Tibial nerve (tissue), 4 donors: ENCODE data around the gene SPI1. TPM values are rescaled to one million over a fixed set of nuclear protein-coding genes. Genes with fewer than 3 reads are reported as not detected.
A peak's percentile ranks its signal among the peaks of the same experiment; 100 is the strongest.

Source experiments
- DNase-seq, 2 donors: peaks; one replicate each; pipeline ENCODE4 v3.0.0-alpha.2; 2019; ENCODE audit warnings: low spot score in 2 of 2
- H3K27ac ChIP-seq, 4 donors: fragments of 200-600 bp; sonication (generic) in 3 of 4; one replicate each; pipeline ENCODE4 v1.5.1; 2017 to 2019; ENCODE audit warnings: mild to moderate bottlenecking in 1 of 4
- H3K27me3 ChIP-seq, 2 donors: fragments of 200-600 bp; sonication (generic) in 1 of 2; one replicate each; pipeline versions ENCODE4 v1.5.1 to v1.6.0; 2017 to 2019
- H3K36me3 ChIP-seq, 3 donors: fragments of 200-600 bp; sonication (generic); one replicate each; pipeline ENCODE4 v1.5.1; 2018 to 2019
- H3K4me1 ChIP-seq, 4 donors: fragments of 200-600 bp; sonication (generic) in 3 of 4; one replicate each; pipeline ENCODE4 v1.5.1; 2017 to 2019
- H3K4me3 ChIP-seq, 4 donors: fragments of 200-600 bp; sonication (generic) in 3 of 4; one replicate each; pipeline ENCODE4 v1.5.1; 2017 to 2019; ENCODE audit warnings: mild to moderate bottlenecking in 1 of 4, moderate library complexity in 1 of 4
- H3K9me3 ChIP-seq, 4 donors: fragments of 200-600 bp; sonication (generic) in 3 of 4; one replicate each; pipeline ENCODE4 v1.5.1; 2017 to 2019
- EP300 ChIP-seq, 2 donors: sonication (generic); formaldehyde crosslinking; IDR thresholded peaks; one replicate each; pipeline ENCODE4 v1.6.1; 2017; ENCODE audit warnings: antibody characterized with exemption in 2 of 2, mild to moderate bottlenecking in 1 of 2
- POLR2A ChIP-seq, 2 donors: fragments of 450-650 bp; IDR thresholded peaks; one replicate each; pipeline ENCODE4 v1.6.1; 2017; ENCODE audit warnings: antibody characterized with exemption in 2 of 2, mild to moderate bottlenecking in 2 of 2, moderate library complexity in 2 of 2
- WGBS, 2 donors: methylation state at CpG; one replicate each; pipeline ENCODE4 v1.1.5; 2018; 5-methylcytosine and 5-hydroxymethylcytosine counted together
- total RNA-seq, 4 donors: library from RNA; depleted of rRNA; stranded (reverse); fragments of >200 nt; gene quantifications; one replicate each; pipeline ENCODE4 v1.1.0, GENCODE V29; 2016
- TF ChIP-seq, protein P1 (sequence below), 5 experiments: fragments of 200-600 bp in 3 of 5; fragments of 450-650 bp in 2 of 5; sonication (generic) in 3 of 5; IDR thresholded peaks; one replicate each; pipeline ENCODE4 v1.5.1; 2016 to 2019; ENCODE audit warnings: antibody characterized with exemption in 5 of 5, mild to moderate bottlenecking in 3 of 5, moderate library complexity in 2 of 5

Gene SPI1
- total RNA-seq, 4 donors from 2014 or later, result 18.8 to 73.5 (median 25.2) TPM

- H3K4me1 ChIP-seq, result peaks cover 0 to 46% (median 17%) of the 10 kb centered on the region in 4 donors
- H3K36me3 ChIP-seq, result peaks cover 3 to 98% (median 12%) of the 10 kb centered on the region in 3 donors
- no peak for TF ChIP-seq POLR2A (IDR thresholded peaks at IDR 0.05)
- TF ChIP-seq EP300 (IDR thresholded peaks at IDR 0.05), result no peak
- TF ChIP-seq, protein P1, sequence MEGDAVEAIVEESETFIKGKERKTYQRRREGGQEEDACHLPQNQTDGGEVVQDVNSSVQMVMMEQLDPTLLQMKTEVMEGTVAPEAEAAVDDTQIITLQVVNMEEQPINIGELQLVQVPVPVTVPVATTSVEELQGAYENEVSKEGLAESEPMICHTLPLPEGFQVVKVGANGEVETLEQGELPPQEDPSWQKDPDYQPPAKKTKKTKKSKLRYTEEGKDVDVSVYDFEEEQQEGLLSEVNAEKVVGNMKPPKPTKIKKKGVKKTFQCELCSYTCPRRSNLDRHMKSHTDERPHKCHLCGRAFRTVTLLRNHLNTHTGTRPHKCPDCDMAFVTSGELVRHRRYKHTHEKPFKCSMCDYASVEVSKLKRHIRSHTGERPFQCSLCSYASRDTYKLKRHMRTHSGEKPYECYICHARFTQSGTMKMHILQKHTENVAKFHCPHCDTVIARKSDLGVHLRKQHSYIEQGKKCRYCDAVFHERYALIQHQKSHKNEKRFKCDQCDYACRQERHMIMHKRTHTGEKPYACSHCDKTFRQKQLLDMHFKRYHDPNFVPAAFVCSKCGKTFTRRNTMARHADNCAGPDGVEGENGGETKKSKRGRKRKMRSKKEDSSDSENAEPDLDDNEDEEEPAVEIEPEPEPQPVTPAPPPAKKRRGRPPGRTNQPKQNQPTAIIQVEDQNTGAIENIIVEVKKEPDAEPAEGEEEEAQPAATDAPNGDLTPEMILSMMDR (IDR thresholded peaks at IDR 0.05), result no peak
- DNase-seq, result no peak
- no peaks in the 10 kb centered on the region for H3K9me3 ChIP-seq
- H3K27ac ChIP-seq, result no peak overlapping the region
- 77 to 87% methylated on average over 6 of the region's 6 CpGs for WGBS, 2 donors
- no peak overlapping the region for H3K4me3 ChIP-seq
- no peaks in the 10 kb centered on the region for H3K27me3 ChIP-seq
These were observed 39.4 kb upstream of the SPI1 start for GRCh38 chr11:47417712-47418111.

DNA sequence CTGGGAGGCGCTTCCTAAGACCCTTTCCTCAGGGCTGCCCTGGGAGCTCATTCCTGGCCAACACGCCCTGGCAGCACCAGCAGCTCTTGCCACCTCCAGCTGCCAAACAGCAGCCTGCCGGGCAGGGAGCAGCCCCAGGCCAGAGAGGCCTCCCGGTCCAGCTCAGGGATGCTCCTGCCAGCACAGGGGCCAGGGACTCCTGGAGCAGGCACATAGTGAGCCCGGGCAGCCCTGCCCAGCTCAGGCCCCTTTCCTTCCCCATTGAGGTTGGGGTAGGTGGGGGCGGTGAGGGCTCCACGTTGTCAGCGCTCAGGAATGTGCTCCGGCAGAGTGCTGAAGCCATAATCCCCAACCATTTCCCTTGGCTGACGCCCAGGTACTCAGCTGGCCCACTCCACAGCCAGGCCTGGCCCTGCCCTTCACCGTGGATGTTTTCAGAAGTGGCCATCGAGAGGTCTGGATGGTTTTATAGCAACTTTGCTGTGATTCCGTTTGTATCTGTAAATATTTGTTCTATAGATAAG, 37.7 kb upstream of the SPI1 start:
- 15 to 16% methylated on average over 4 to 13 of the region's 13 CpGs for WGBS, 2 donors
- peak overlapping the region; percentile 38 to 91 (median 75) for H3K27ac ChIP-seq
- H3K4me3 ChIP-seq, result no peak overlapping the region
- H3K9me3 ChIP-seq, result no peaks in the 10 kb centered on the region
- DNase-seq, result peak; percentile 62 to 75
- H3K27me3 ChIP-seq, result no peaks in the 10 kb centered on the region
- TF ChIP-seq POLR2A (IDR thresholded peaks at IDR 0.05) (no peak), EP300 (IDR thresholded peaks at IDR 0.05) (peak in 1 of 2 donors; percentile 51)
- TF ChIP-seq, protein P1 (IDR thresholded peaks at IDR 0.05), result no peak
- peaks cover 0 to 58% (median 17%) of the 10 kb centered on the region in 4 donors for H3K4me1 ChIP-seq
- H3K36me3 ChIP-seq, result peaks cover 3 to 96% (median 12%) of the 10 kb centered on the region in 3 donors

DNA sequence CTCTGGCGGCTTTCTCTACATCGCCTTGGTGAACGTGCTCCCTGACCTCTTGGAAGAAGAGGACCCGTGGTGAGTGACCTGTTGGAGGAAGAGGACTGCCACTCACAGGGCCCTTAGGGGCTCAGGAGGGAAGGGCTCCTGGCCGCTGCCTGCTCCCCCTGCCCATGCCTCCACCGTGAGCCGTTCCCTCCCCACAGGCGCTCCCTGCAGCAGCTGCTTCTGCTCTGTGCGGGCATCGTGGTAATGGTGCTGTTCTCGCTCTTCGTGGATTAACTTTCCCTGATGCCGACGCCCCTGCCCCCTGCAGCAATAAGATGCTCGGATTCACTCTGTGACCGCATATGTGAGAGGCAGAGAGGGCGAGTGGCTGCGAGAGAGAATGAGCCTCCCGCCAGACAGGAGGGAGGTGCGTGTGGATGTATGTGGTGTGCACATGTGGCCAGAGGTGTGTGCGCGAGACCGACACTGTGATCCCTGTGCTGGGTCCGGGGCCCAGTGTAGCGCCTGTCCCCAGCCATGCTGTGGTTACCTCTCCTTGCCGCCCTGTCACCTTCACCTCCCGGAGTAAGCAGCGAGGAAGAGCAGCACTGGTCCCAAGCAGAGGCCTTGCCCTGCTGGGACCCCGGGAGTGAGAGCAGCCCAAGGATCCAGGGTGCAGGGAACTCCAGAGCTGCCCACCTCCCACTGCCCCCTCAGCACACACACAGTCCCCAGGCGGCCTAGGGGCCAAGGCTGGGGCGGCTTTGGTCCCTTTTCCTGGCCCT, 36.9 kb upstream of the SPI1 start:
- Histone ChIP-seq H3K4me3 (no peak overlapping the region), H3K9me3 (no peaks in the 10 kb centered on the region), H3K4me1 (peaks cover 0 to 66% (median 21%) of the 10 kb centered on the region in 4 donors), H3K27me3 (no peaks in the 10 kb centered on the region), H3K27ac (peak overlapping the region; percentile 38 to 91 (median 75)), H3K36me3 (peaks cover 0 to 96% (median 11%) of the 10 kb centered on the region in 3 donors)
- no peak for DNase-seq
- TF ChIP-seq, protein P1 (IDR thresholded peaks at IDR 0.05), result no peak
- TF ChIP-seq EP300 (IDR thresholded peaks at IDR 0.05), result no peak
- TF ChIP-seq POLR2A (IDR thresholded peaks at IDR 0.05), result no peak
- WGBS, 2 donors, result 79 to 80% methylated on average over 23 to 29 of the region's 31 CpGs

GRCh38 chr11:47414685-47415070, 36.3 kb upstream of the SPI1 start:
- no peak for TF ChIP-seq EP300 (IDR thresholded peaks at IDR 0.05)
- TF ChIP-seq POLR2A (IDR thresholded peaks at IDR 0.05), result no peak
- TF ChIP-seq, protein P1 (IDR thresholded peaks at IDR 0.05), result no peak
- Histone ChIP-seq H3K4me3 (no peak overlapping the region), H3K36me3 (peaks cover 0 to 90% (median 5%) of the 10 kb centered on the region in 3 donors), H3K9me3 (no peaks in the 10 kb centered on the region), H3K4me1 (peaks cover 0 to 72% (median 27%) of the 10 kb centered on the region in 4 donors), H3K27ac (peak overlapping the region; percentile 7 to 91 (median 58)), H3K27me3 (no peaks in the 10 kb centered on the region)
- DNase-seq, result no peak
- 80 to 82% methylated on average over 2 to 19 of the region's 19 CpGs for WGBS, 2 donors
